HG03469 (cell line): ENCODE data around the gene HP1BP3.
"Not testable (repeated sequence)": the region's sequence is repeated elsewhere in the genome, so short reads cannot be mapped to it uniquely, and the experiment has no call there.

Experiments used
- ATAC-seq: cut with Tn5 transposase; IDR thresholded peaks from one replicate; pipeline ENCODE4 v1.9.1; 2021; ENCODE audit warnings: mild to moderate bottlenecking, moderate library complexity, moderate number of reproducible peaks; ENCODE audit not compliant: unreplicated experiment

The HP1BP3 gene

GRCh38 chr1:20787029-20787839 lies at the start of gene HP1BP3:
Gene HP1BP3 (minus strand): TSS chr1:20787307. CDS start chr1:20780440, 6,867 bp downstream.
- peak; percentile 25 for ATAC-seq

DNA sequence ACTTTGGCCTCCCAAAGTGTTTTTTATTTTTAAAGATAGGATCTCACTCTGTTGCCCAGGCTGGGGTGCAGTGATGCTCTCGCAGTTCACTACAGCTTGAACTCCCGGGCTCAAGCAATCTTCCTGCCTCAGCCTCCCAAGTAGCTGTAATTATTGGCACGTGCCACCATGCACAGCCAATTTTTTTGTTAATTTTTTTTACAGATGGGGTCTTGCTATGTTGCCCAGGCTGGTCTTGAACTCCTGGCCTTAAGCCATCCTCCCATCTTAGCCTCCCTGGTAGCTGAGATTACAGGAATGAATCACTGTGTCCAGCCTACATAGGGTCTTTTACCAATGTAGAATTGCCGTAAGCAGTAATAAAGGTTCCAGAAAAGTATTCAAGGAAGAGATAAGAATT lies 49.1 kb upstream of the HP1BP3 start:
- ATAC-seq, result no peak

DNA sequence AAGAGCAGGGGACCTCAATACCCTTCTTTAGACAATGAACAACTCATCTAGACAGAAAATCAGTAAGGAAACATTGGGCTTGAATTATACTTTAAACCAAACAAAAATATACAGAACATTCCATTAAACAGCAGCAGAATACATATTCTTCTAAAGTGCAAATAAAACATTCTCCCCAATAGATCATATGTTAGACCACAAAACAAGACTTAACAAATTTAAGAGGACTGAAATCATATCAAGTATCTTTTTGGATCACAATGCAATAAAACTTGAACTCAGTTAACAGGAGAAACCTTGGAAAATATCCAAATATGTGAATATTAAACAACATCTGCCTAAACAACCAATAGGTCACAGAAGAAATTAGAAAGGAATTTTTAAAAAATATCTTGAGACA lies 47.7 kb upstream of the HP1BP3 start:
- ATAC-seq, result no peak

GRCh38 chr1:20834192-20834591 lies 47.1 kb upstream of the HP1BP3 start:
- ATAC-seq, result no peak

DNA sequence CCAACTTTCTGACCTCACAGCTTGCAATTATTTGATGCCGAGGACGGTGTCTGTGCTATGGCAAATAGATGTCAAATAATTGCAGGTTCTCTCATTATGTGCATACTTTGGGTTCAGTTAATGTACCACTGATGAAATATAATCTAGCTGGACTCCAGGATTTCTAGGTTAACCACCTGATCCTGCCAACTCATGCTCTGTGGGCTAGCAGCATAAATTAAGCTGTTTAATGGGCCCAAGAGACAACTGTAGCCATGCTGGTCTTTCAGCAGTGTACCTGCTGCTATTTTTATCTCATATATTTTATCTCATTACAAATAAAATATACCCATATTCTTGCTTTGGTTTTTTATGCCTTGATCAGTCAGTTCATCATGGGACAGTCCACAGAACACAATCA lies 43.3 kb upstream of the HP1BP3 start:
- ATAC-seq, result no peak

GRCh38 chr1:20829946-20830345 lies 42.8 kb upstream of the HP1BP3 start:
- ATAC-seq, result no peak

DNA sequence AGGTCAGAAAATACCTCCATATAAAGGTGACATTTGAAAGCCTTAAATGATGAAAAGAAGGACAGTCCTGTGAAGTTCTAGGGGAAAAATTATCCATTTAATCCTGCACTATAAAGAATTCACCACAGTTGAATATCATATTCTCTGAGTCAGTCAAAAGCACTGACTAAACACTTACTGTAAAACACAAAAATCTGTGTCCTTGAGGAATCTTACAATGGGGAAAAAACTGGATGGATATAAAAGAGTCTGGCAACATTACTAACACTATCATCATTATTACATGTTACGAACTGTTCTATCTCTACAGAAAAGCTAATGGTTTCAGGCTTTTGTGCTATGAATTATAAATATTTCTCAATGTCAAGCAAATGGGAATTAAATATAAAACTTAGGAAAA lies 42.4 kb upstream of the HP1BP3 start:
- no peak for ATAC-seq

DNA sequence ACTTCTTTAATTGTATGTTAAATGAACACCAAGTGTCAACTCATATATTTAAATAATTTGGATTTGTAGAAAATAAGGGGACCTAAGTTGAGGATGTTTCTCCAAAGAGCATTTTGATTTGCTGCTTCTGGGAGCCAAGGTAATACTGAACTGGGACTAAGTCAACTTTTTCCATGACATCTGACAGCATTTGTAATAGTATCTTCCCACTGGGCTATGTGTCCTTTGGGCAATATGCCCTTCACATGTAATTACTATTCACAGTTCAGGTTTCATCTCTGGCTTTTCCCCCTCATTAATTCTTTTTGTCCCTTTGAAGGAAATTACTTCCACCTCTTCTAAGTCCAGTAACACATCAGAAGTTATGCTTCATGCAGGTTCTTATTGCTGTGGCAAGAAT lies 36.7 kb upstream of the HP1BP3 start:
- no peak for ATAC-seq

- no peak for ATAC-seq
Measured at GRCh38 chr1:20821466-20821865, 34.4 kb upstream of the HP1BP3 start.

DNA sequence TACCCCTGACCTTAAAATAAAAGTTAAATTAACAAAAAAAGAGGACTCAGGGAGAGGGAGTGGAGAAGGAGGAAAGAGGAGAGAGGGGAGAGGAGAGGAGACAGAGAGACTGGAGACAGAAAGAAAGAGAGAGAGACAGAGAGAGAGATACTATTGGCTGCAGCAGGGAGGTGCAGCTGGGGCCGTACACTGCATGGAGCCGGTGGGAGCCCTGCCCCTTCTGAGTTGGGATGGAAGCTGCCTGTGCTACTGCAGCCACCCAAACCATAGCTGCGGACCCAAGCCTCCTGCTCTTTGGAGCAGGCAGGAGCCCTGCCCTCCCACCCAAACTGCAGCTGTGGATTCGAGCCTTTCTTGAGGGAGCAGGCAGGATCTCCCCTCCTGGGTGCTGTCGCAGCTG lies 32.7 kb upstream of the HP1BP3 start:
- no peak for ATAC-seq

DNA sequence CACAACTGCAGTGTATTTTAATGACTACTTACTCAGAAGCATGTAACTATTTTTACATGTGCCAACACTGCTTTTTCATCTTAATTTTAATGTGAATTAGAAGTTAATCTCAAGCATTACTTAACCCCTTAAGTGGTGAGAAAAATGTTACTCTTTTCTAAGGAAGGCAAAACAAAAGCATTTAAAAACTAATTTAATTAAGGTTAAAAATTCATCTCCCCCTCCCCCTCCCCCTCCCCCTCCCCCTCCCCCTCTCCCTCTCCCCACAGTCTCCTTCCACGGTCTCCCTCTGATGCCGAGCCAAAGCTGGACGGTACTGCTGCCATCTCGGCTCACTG lies 27.4 kb upstream of the HP1BP3 start:
- ATAC-seq, result no peak

GRCh38 chr1:20811916-20812315 lies 24.8 kb upstream of the HP1BP3 start:
- ATAC-seq, result no peak

- ATAC-seq, result no peak
Measured at GRCh38 chr1:20793236-20793635, 6.1 kb upstream of the HP1BP3 start.

DNA sequence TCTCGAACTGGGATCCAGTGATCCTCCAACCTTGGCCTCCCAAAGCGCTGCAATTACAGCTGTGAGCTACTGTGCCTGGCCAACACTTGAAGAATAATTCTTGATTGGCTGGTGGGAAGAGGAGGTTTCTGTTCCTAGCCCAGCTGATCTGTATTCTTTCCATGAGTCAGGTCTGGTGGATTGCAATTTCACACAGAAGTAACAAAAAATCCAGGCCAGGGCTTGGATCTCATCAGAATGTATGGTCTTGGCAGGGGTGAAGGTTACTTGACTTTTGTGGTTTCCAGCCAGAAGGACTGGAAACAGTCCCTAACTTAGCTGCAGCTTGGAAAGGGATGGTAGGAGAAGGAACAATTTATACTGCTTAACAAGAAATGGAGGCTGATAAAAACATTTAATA lies 5.1 kb upstream of the HP1BP3 start:
- ATAC-seq, result no peak

- ATAC-seq, result no peak
Measured at GRCh38 chr1:20790785-20791184, 3.7 kb upstream of the HP1BP3 start.

GRCh38 chr1:20789598-20789997 lies 2.5 kb upstream of the HP1BP3 start:
- not testable (repeated sequence) for ATAC-seq

DNA sequence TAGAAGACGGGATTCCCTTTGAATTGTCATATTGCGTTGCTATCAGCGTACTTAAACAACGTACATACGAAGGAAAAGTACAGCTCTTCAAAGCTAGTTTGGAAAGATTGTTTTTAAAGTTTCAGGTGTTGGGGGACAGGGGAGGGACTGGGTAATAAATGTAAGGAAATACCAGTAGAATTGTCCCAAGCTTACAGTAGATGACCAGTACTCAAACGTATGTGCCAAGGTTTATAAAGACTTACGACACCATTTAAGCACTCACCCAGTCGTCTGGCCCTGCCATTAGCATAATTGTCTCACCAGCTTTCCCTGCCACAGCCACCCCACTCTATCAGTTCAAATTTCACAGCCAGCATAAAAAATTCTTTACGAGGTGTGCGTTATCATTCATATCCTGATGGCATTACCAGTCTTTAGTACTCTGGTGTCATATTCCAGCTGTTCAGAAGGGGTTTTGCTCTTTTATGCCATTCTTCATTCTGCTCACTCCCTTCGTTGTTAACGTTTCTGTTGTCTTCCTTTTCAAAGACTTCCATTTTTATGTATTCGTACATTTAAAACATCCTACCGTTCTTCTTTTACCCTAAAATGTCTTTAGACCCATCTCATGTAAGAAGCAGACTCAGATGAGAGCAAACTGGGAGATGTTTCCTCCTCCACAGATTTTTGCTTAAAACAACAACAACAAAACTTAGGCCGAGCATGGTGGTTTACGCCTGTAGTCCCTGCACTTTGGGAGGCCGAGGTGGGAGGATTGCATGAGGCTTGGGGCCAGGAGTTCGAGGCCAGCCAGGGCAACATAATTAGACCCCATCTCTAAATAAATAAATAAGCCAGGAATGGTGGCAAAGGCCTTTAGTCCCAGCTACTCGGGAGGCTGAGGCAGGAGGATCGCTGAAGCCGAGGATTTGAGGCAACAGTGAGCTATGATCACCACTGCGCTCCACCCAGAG lies 1.0 kb upstream of the HP1BP3 start:
- ATAC-seq, result no peak

GRCh38 chr1:20786253-20787028 lies 666 bp downstream of the HP1BP3 start:
- ATAC-seq, result peak; percentile 61

DNA sequence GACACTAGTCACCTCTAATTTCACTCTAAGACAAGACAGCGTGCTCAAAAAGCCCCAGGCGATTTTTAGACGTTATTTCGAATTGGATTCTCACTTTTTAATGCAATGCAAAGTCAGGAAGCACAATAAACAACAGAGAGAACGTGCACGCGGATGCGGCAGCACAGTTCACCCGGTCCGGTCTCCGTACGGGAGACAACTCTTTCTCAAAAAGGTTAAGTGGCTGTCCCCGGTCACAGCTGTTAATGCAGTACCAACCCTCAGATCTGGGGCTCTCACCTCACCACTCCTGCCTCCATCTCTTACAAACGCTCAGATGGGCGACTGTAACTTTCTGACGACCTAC lies 1.2 kb downstream of the HP1BP3 start:
- ATAC-seq, result peak; percentile 2

- no peak for ATAC-seq
Measured at GRCh38 chr1:20775700-20776099, 11.4 kb downstream of the HP1BP3 start.

DNA sequence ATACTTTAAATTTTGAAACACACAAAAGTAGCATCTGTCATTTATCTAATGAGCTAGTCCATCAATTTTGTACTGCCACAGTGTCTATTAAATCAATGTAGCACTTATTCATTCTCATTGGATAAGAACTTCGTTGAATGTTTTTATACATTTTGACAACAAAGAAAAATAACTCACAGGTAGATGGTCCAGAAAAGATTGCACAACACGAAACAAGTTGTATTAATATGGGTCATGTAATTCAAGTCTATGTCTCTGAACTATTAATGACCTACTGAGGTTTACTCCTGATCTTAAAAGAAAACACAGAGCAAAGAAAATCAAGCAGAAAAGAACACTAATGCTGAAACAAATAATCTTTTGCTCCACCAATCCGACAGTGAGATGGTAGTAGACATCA lies 15.3 kb downstream of the HP1BP3 start:
- no peak for ATAC-seq
